ENCODE measurements around the gene SFTA2. TPM values are rescaled to one million over a fixed set of nuclear protein-coding genes. Genes with fewer than 3 reads are reported as not detected.
"Not testable (repeated sequence)": the region's sequence is repeated elsewhere in the genome, so short reads cannot be mapped to it uniquely, and the experiment has no call there.

Gene SFTA2
- total RNA-seq, 3 donors from 2014 or later (not counting 1 experiment from before 2014, with no cell fraction given) = not detected

- Histone ChIP-seq H3K9me3 (ENCODE audit: control insufficient read depth, insufficient read depth, low read length) (peaks cover 4% of the 10 kb centered on the region), H3K27me3 (ENCODE audit: control insufficient read depth, insufficient read depth, low read length) (no peaks in the 10 kb centered on the region), H3K36me3 (ENCODE audit: control insufficient read depth, insufficient read depth, low read length) (no peaks in the 10 kb centered on the region), H3K4me1 (ENCODE audit: control insufficient read depth, insufficient read depth, low read length) (no peaks in the 10 kb centered on the region), H3K4me3 (ENCODE audit: low read length) (no peak overlapping the region), H3K27ac (ENCODE audit: low read length) (no peak overlapping the region)
- no peak overlapping the region for H3K27ac Mint-ChIP-seq
- TF ChIP-seq CTCF (IDR thresholded peaks at IDR 0.05) = no peak
- ATAC-seq (no peak), DNase-seq (no peak)
- peaks cover 0 to 3% of the 10 kb centered on the region in 2 donors for H3K9me3 Mint-ChIP-seq
- 89% methylated on average over 6 of the region's 6 CpGs for WGBS (ENCODE audit: insufficient coverage)
- H3K27me3 Mint-ChIP-seq (ENCODE audit: low read depth in 2 of 2) = peaks cover 17 to 19% of the 10 kb centered on the region in 2 donors
- intact Hi-C loops (cut with micrococcal nuclease) = no loop called here
- H3K4me1 Mint-ChIP-seq = no peaks in the 10 kb centered on the region
- H3K36me3 Mint-ChIP-seq = no peaks in the 10 kb centered on the region
- no peak overlapping the region for H3K4me3 Mint-ChIP-seq
Measured at GRCh38 chr6:30932665-30933365, 845 bp upstream of the SFTA2 start.

- TF ChIP-seq CTCF (IDR thresholded peaks at IDR 0.05) = no peak
- no peak for ATAC-seq
- H3K27ac ChIP-seq (ENCODE audit: low read length) = no peak overlapping the region
- no peaks in the 10 kb centered on the region for H3K27me3 ChIP-seq (ENCODE audit: control insufficient read depth, insufficient read depth, low read length)
- H3K4me1 Mint-ChIP-seq = no peaks in the 10 kb centered on the region
- WGBS (ENCODE audit: insufficient coverage) = 77% methylated on average over 8 of the region's 8 CpGs
- peaks cover 4% of the 10 kb centered on the region for H3K9me3 ChIP-seq (ENCODE audit: control insufficient read depth, insufficient read depth, low read length)
- peaks cover 13 to 15% of the 10 kb centered on the region in 2 donors for H3K27me3 Mint-ChIP-seq (ENCODE audit: low read depth in 2 of 2)
- no peak for DNase-seq
- intact Hi-C loops (cut with micrococcal nuclease) = no loop called here
- H3K9me3 Mint-ChIP-seq = peaks cover 0 to 3% of the 10 kb centered on the region in 2 donors
- H3K36me3 ChIP-seq (ENCODE audit: control insufficient read depth, insufficient read depth, low read length) = peaks cover 5% of the 10 kb centered on the region
- no peak overlapping the region for H3K4me3 ChIP-seq (ENCODE audit: low read length)
- no peak overlapping the region for H3K27ac Mint-ChIP-seq
- H3K36me3 Mint-ChIP-seq = no peaks in the 10 kb centered on the region
- no peak overlapping the region for H3K4me3 Mint-ChIP-seq
- H3K4me1 ChIP-seq (ENCODE audit: control insufficient read depth, insufficient read depth, low read length) = no peaks in the 10 kb centered on the region
Measured at GRCh38 chr6:30931272-30931671, 698 bp downstream of the SFTA2 start.

GRCh38 chr6:30930506-30930905 lies 1.5 kb downstream of the SFTA2 start:
- Mint-ChIP-seq H3K4me3 (no peak overlapping the region), H3K9me3 (peaks cover 0 to 3% of the 10 kb centered on the region in 2 donors), H3K27me3 (ENCODE audit: low read depth in 2 of 2) (peaks cover 9 to 10% of the 10 kb centered on the region in 2 donors), H3K36me3 (no peaks in the 10 kb centered on the region), H3K27ac (no peak overlapping the region), H3K4me1 (no peaks in the 10 kb centered on the region)
- intact Hi-C loops (cut with micrococcal nuclease) = no loop called here
- H3K9me3 ChIP-seq (ENCODE audit: control insufficient read depth, insufficient read depth, low read length) = peaks cover 4% of the 10 kb centered on the region
- no peak for TF ChIP-seq CTCF (IDR thresholded peaks at IDR 0.05)
- WGBS (ENCODE audit: insufficient coverage) = 93% methylated on average over 4 of the region's 4 CpGs
- no peak overlapping the region for H3K4me3 ChIP-seq (ENCODE audit: low read length)
- H3K27ac ChIP-seq (ENCODE audit: low read length) = no peak overlapping the region
- no peaks in the 10 kb centered on the region for H3K4me1 ChIP-seq (ENCODE audit: control insufficient read depth, insufficient read depth, low read length)
- DNase-seq (no peak), ATAC-seq (no peak)
- H3K27me3 ChIP-seq (ENCODE audit: control insufficient read depth, insufficient read depth, low read length) = no peaks in the 10 kb centered on the region
- peaks cover 12% of the 10 kb centered on the region for H3K36me3 ChIP-seq (ENCODE audit: control insufficient read depth, insufficient read depth, low read length)

- H3K4me3 Mint-ChIP-seq = no peak overlapping the region
- peaks cover 17% of the 10 kb centered on the region for H3K36me3 ChIP-seq (ENCODE audit: control insufficient read depth, insufficient read depth, low read length)
- no peak overlapping the region for H3K27ac Mint-ChIP-seq
- H3K36me3 Mint-ChIP-seq = no peaks in the 10 kb centered on the region
- H3K4me1 Mint-ChIP-seq = no peaks in the 10 kb centered on the region
- WGBS (ENCODE audit: insufficient coverage) = 95% methylated on average over 3 of the region's 3 CpGs
- no peaks in the 10 kb centered on the region for H3K27me3 ChIP-seq (ENCODE audit: control insufficient read depth, insufficient read depth, low read length)
- ATAC-seq = no peak
- H3K9me3 Mint-ChIP-seq = peaks cover 0 to 3% of the 10 kb centered on the region in 2 donors
- no peak for TF ChIP-seq CTCF (IDR thresholded peaks at IDR 0.05)
- H3K27ac ChIP-seq (ENCODE audit: low read length) = no peak overlapping the region
- no peak overlapping the region for H3K4me3 ChIP-seq (ENCODE audit: low read length)
- H3K9me3 ChIP-seq (ENCODE audit: control insufficient read depth, insufficient read depth, low read length) = peaks cover 4% of the 10 kb centered on the region
- DNase-seq = no peak
- H3K4me1 ChIP-seq (ENCODE audit: control insufficient read depth, insufficient read depth, low read length) = no peaks in the 10 kb centered on the region
- peaks cover 0 to 6% of the 10 kb centered on the region in 2 donors for H3K27me3 Mint-ChIP-seq (ENCODE audit: low read depth in 2 of 2)
- intact Hi-C loops (cut with micrococcal nuclease) = no loop called here
Measured at GRCh38 chr6:30928677-30929076, 3.3 kb downstream of the SFTA2 start.

GRCh38 chr6:30927080-30927479 lies 4.9 kb downstream of the SFTA2 start:
- DNase-seq, ATAC-seq, H3K36me3 Mint-ChIP-seq: not testable (repeated sequence)

More at GRCh38 chr6:30927080-30927479, 4.9 kb downstream of the SFTA2 start:
- H3K4me1 ChIP-seq (ENCODE audit: control insufficient read depth, insufficient read depth, low read length); H3K27me3 Mint-ChIP-seq (ENCODE audit: low read depth in 2 of 2); H3K9me3 ChIP-seq (ENCODE audit: control insufficient read depth, insufficient read depth, low read length); H3K27me3 ChIP-seq (ENCODE audit: control insufficient read depth, insufficient read depth, low read length); H3K27ac Mint-ChIP-seq; H3K4me3 ChIP-seq (ENCODE audit: low read length); H3K27ac ChIP-seq (ENCODE audit: low read length); intact Hi-C loops (cut with micrococcal nuclease); H3K9me3 Mint-ChIP-seq; H3K4me1 Mint-ChIP-seq; H3K4me3 Mint-ChIP-seq: not testable (repeated sequence)
- H3K36me3 ChIP-seq (ENCODE audit: control insufficient read depth, insufficient read depth, low read length) = peaks cover 31% of the 10 kb centered on the region
- 74% methylated on average over 3 of the region's 3 CpGs for WGBS (ENCODE audit: insufficient coverage)
